OCI-LY7 (cell line): ENCODE data around the gene NMBR. TPM values are rescaled to one million over a fixed set of nuclear protein-coding genes. Genes with fewer than 3 reads are reported as not detected.

ENCODE experiments used
- BruUV-seq: library from RNA; stranded (reverse); fragments of 400-500 nt; replicated peaks from 2 replicates; lab custom pipeline; 2021; lab: Mats Ljungman, UMichigan
- CTCF ChIA-PET: fragments of 300-600 bp; sonication (Branson Sonifier 250); formaldehyde crosslinking; loops from one replicate; lab custom pipeline; 2022; ENCODE audit warnings: antibody characterized with exemption; ENCODE audit not compliant: unreplicated experiment; lab: Charles Lee
- POLR2A ChIA-PET: fragments of 300-600 bp; sonication (Branson Sonifier 250); formaldehyde crosslinking; loops from one replicate; lab custom pipeline; 2022; ENCODE audit warnings: antibody characterized with exemption; lab: Charles Lee
- DNase-seq: peaks from one replicate; pipeline ENCODE4 v3.0.0-alpha.2; 2015; ENCODE audit warnings: low spot score
- H2AFZ ChIP-seq: fragments of 200-600 bp; sonication (generic), shearing (Covaris generic); 2 replicates; pipeline ENCODE4 v1.6.1; 2014; ENCODE audit warnings: mild to moderate bottlenecking, antibody characterized with exemption, low read length, moderate library complexity
- H3K27ac ChIP-seq: fragments of 200-600 bp; sonication (generic); 2 replicates; pipeline ENCODE4 v1.5.1; 2014; ENCODE audit warnings: mixed run types, low read depth, mild to moderate bottlenecking, moderate library complexity, low read length, inconsistent platforms; ENCODE audit not compliant: poor library complexity, severe bottlenecking
- H3K36me3 ChIP-seq: fragments of 200-600 bp; sonication (generic); 2 replicates; pipeline ENCODE4 v1.6.1; 2014; ENCODE audit warnings: mild to moderate bottlenecking, antibody characterized with exemption, low read length, moderate library complexity, mixed read lengths; ENCODE audit not compliant: insufficient read depth
- H3K4me1 ChIP-seq: fragments of 200-600 bp; sonication (generic); 2 replicates; pipeline ENCODE4 v1.5.1; 2014; ENCODE audit warnings: mild to moderate bottlenecking, low read length; ENCODE audit not compliant: insufficient read depth, poor library complexity, severe bottlenecking
- H3K4me2 ChIP-seq: fragments of 200-600 bp; sonication (generic); 2 replicates; pipeline ENCODE4 v1.6.1; 2014; ENCODE audit warnings: mild to moderate bottlenecking, low read length
- H3K4me3 ChIP-seq: fragments of 200-600 bp; sonication (generic); 2 replicates; pipeline ENCODE4 v1.5.1; 2014; ENCODE audit warnings: mild to moderate bottlenecking, low read depth, low read length; ENCODE audit not compliant: poor library complexity, severe bottlenecking
- H3K79me2 ChIP-seq: fragments of 200-600 bp; sonication (generic); 2 replicates; pipeline ENCODE4 v1.6.1; 2016; ENCODE audit warnings: low read depth, mild to moderate bottlenecking, low read length, moderate library complexity, mixed read lengths; ENCODE audit not compliant: insufficient read depth
- H3K9me2 ChIP-seq: fragments of 200-600 bp; sonication (generic); 2 replicates; pipeline ENCODE4 v1.6.1; 2016; ENCODE audit warnings: mild to moderate bottlenecking, low read length, mixed read lengths; ENCODE audit not compliant: insufficient read depth
- H3K9me3 ChIP-seq: fragments of 200-600 bp; sonication (generic); 2 replicates; pipeline ENCODE4 v1.6.1; 2014; ENCODE audit warnings: mild to moderate bottlenecking, mixed run types, low read length, mixed read lengths
- H4K20me1 ChIP-seq: fragments of 200-600 bp; sonication (generic); 2 replicates; pipeline ENCODE4 v1.6.1; 2014; ENCODE audit warnings: mild to moderate bottlenecking, antibody characterized with exemption, low read length, moderate library complexity, mixed read lengths; ENCODE audit not compliant: insufficient read depth
- CTCF ChIP-seq: fragments of 200-600 bp; sonication (generic); conservative IDR thresholded peaks from 2 replicates; pipeline ENCODE4 v1.5.1; 2014; ENCODE audit warnings: mild to moderate bottlenecking, antibody characterized with exemption, low read length, moderate library complexity, mixed read lengths
- EZH2phosphoT487 ChIP-seq: fragments of 200-600 bp; sonication (generic); IDR thresholded peaks from 2 replicates; pipeline ENCODE4 v1.6.1; 2018; ENCODE audit warnings: low read depth, borderline replicate concordance, mild to moderate bottlenecking, mixed run types, antibody characterized with exemption, low read length, moderate library complexity, mixed read lengths
- intact Hi-C: fragments of 100-400 bp; cut with micrococcal nuclease; formaldehyde crosslinking; loops from one replicate; pipeline ENCODE4 v1.10.0; 2022; ENCODE audit not compliant: unreplicated experiment
- total RNA-seq, 2 experiments: library from RNA; depleted of rRNA in 1 of 2; stranded (reverse); fragments of >200 nt in 1 of 2; shearing (Covaris generic) in 1 of 2; gene quantifications; 2 replicates each; pipeline ENCODE4 v1.2.3, GENCODE V29; 2014 to 2022

Gene NMBR
- total RNA-seq, 2 experiments from 2014 or later = not detected

GRCh38 chr6:142172758-142173157 lies 25.8 kb upstream of the NMBR start:
- Histone ChIP-seq H3K79me2 (no peaks in the 10 kb centered on the region), H3K36me3 (peaks cover 86% of the 10 kb centered on the region), H3K27ac (no peak overlapping the region), H2AFZ (no peak overlapping the region), H3K4me1 (no peaks in the 10 kb centered on the region), H3K9me2 (no peaks in the 10 kb centered on the region), H3K4me3 (no peak overlapping the region), H3K9me3 (0 out of 2 replicates have a peak, but pooled peaks cover under 1% of the 10 kb centered on the region), H4K20me1 (no peaks in the 10 kb centered on the region), H3K4me2 (no peak overlapping the region)
- intact Hi-C loops = no loop called here
- TF ChIP-seq CTCF (no peak), EZH2phosphoT487 (no peak)
- POLR2A ChIA-PET = interaction anchor here (1.6 kb wide), 1 partner anchor 15 kb away, joined by 3 read pairs; no protein-coding TSS in a partner anchor
- BruUV-seq = no TSS peak
- CTCF ChIA-PET = interaction anchor here (0.5 kb wide), 1 partner anchor 35 kb away, joined by 4 read pairs; no protein-coding TSS in a partner anchor
- DNase-seq = no peak

GRCh38 chr6:142171351-142171750 lies 24.4 kb upstream of the NMBR start:
- no peaks in the 10 kb centered on the region; the same call in 1 of the 2 replicates for H3K79me2 ChIP-seq
- H4K20me1 ChIP-seq = no peaks in the 10 kb centered on the region
- no peak overlapping the region for H2AFZ ChIP-seq
- TF ChIP-seq EZH2phosphoT487 (no peak), CTCF (no peak)
- no peaks in the 10 kb centered on the region for H3K9me3 ChIP-seq
- no peak for DNase-seq
- no peak overlapping the region for H3K4me2 ChIP-seq
- CTCF ChIA-PET = no interaction called here
- no peaks in the 10 kb centered on the region for H3K9me2 ChIP-seq
- no peaks in the 10 kb centered on the region for H3K4me1 ChIP-seq
- no peak overlapping the region for H3K4me3 ChIP-seq
- no TSS peak for BruUV-seq
- POLR2A ChIA-PET = interaction anchor here (1.6 kb wide), 1 partner anchor 16 kb away, joined by 3 read pairs; no protein-coding TSS in a partner anchor
- intact Hi-C loops = no loop called here
- H3K27ac ChIP-seq = no peak overlapping the region
- H3K36me3 ChIP-seq = peaks cover 83% of the 10 kb centered on the region

- DNase-seq = no peak
- Histone ChIP-seq H3K4me3 (no peak overlapping the region), H3K27ac (no peak overlapping the region), H3K4me1 (no peaks in the 10 kb centered on the region), H3K9me3 (no peaks in the 10 kb centered on the region), H4K20me1 (0 out of 2 replicates have a peak, but pooled peaks cover 6% of the 10 kb centered on the region), H3K9me2 (no peaks in the 10 kb centered on the region), H3K36me3 (peaks cover 52% of the 10 kb centered on the region), H2AFZ (no peak overlapping the region), H3K4me2 (no peak overlapping the region), H3K79me2 (peaks cover 38% of the 10 kb centered on the region; the same call in 1 of the 2 replicates)
- BruUV-seq = no TSS peak
- intact Hi-C loops = no loop called here
- POLR2A ChIA-PET = interaction anchor here (0.6 kb wide), 1 partner anchor 481 kb away, joined by 3 read pairs; no protein-coding TSS in a partner anchor
- CTCF ChIA-PET = no interaction called here
- TF ChIP-seq EZH2phosphoT487 (no peak), CTCF (no peak)
Observed at GRCh38 chr6:142167486-142167885, 20.6 kb upstream of the NMBR start.
